Measurements from ENCODE around the gene CTBP2.
A peak's percentile ranks its signal among the peaks of the same experiment; 100 is the strongest.

Gene CTBP2

DNA sequence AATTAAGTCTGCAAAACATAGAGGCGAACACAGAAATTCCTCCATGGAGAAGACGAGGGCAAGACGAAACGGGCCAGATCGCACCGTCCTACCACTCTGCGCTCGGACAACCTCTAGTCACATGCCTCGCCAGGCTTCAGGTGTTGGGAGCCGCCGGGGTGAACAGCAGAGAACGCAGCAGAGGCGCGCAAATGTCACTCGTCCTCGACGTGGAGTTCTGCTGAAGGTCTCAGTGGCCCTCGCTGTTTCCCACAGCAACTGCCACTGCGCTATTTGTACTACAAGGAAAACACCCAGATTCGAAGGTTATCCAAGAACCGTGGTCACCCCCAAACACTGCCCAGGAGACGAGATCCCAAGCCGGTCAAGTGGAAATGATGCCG lies 9.2 kb downstream of the CTBP2 start:
- TF ChIP-seq EGR1 (IDR thresholded peaks at IDR 0.05), result no peak
- no peak for TF ChIP-seq CEBPB (IDR thresholded peaks at IDR 0.05)
- no peak for TF ChIP-seq TEAD4 (IDR thresholded peaks at IDR 0.05)
- no peak for TF ChIP-seq ZBTB7A (IDR thresholded peaks at IDR 0.05; ENCODE audit: low read depth)
- no peak for TF ChIP-seq NFIC (IDR thresholded peaks at IDR 0.05)
- TF ChIP-seq YY1 (IDR thresholded peaks at IDR 0.05; ENCODE audit: low read depth), result no peak
- no peak for TF ChIP-seq CREB1 (IDR thresholded peaks at IDR 0.05; ENCODE audit: low read depth)
- no peak for TF ChIP-seq TAF1 (IDR thresholded peaks at IDR 0.05; ENCODE audit: low read depth)
- TF ChIP-seq, protein P1, sequence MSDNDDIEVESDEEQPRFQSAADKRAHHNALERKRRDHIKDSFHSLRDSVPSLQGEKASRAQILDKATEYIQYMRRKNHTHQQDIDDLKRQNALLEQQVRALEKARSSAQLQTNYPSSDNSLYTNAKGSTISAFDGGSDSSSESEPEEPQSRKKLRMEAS (IDR thresholded peaks at IDR 0.05), result no peak

DNA sequence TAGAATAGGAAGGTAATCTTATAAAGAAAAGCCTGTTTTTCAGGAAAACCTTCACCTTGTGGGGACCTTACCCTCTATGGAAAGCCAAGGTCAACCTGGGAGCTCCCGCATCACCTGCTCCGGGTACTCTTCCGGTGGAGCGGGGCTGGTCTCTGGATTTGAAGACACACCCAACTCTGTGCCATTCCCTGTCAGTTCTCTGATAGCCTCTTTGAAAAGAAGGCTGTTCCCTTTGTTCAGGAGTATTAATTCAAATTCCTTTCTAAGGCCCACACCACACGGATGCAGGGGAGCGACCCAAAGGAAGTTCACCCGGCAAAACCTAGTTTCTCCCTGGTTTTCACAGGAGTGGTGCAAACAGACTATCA lies 10.7 kb downstream of the CTBP2 start:
- no peak for TF ChIP-seq TEAD4 (IDR thresholded peaks at IDR 0.05)
- TF ChIP-seq EP300 (IDR thresholded peaks at IDR 0.05; ENCODE audit: borderline replicate concordance), result 0 out of 2 replicates have a peak, but pooled peaks have one; percentile 1
- peak; percentile 31 for TF ChIP-seq ZBTB7A (IDR thresholded peaks at IDR 0.05; ENCODE audit: low read depth)
- TF ChIP-seq, protein P1 (IDR thresholded peaks at IDR 0.05), result 0 out of 2 replicates have a peak, but pooled peaks have one; percentile 18
- no peak for TF ChIP-seq CREB1 (IDR thresholded peaks at IDR 0.05; ENCODE audit: low read depth)
- TF ChIP-seq CEBPB (IDR thresholded peaks at IDR 0.05), result no peak

DNA sequence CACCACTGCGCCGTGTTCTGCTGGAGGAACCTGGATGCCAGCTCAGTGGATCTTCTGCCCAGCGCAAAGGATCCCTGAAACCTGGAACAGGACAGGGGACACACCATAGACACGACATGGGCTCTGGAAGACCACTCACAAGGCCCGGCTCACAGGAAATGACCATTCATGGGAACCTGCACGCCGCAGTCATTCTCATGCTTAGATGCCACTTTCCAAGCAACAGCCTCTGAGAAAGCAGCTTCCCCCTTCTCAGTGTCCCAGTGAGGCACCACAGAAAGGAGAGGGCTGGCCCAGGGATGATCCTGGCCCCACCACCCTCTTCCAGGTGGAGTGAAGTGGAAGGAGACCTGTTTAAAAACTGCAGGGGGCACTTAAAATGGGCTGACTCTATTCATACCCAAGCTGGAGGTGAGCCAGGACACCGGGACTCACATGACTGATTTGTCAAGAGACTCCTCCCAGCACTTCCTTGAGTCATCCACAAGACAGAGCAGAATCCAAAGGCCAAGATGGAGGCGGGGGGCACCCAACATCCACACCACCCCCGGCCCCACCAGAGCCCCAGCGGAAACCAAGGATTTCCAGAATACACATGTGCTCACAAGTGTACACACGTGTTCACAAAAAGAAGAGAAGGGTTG lies 11.2 kb downstream of the CTBP2 start:
- TF ChIP-seq TCF12 (IDR thresholded peaks at IDR 0.05; ENCODE audit: low read depth) (peak; percentile 82), ZBTB7A (IDR thresholded peaks at IDR 0.05; ENCODE audit: low read depth) (peak; percentile 86), CEBPB (IDR thresholded peaks at IDR 0.05) (no peak), FOXM1 (IDR thresholded peaks at IDR 0.05; ENCODE audit: borderline replicate concordance, low read depth) (peak; percentile 63; the same call in 1 of the 2 replicates), TAF1 (IDR thresholded peaks at IDR 0.05; ENCODE audit: low read depth) (no peak; the same call in 1 of the 2 replicates), CREB1 (IDR thresholded peaks at IDR 0.05; ENCODE audit: low read depth) (no peak), TEAD4 (IDR thresholded peaks at IDR 0.05) (peak; percentile 51; the same call in 1 of the 2 replicates), YY1 (IDR thresholded peaks at IDR 0.05; ENCODE audit: low read depth) (peak; percentile 76), EP300 (IDR thresholded peaks at IDR 0.05; ENCODE audit: borderline replicate concordance) (peak; percentile 88), NFIC (IDR thresholded peaks at IDR 0.05) (peak; percentile 95), EGR1 (IDR thresholded peaks at IDR 0.05) (no peak), RAD21 (IDR thresholded peaks at IDR 0.05; ENCODE audit: low read depth) (peak; percentile 2; the same call in 1 of the 2 replicates)
- TF ChIP-seq, protein P2, sequence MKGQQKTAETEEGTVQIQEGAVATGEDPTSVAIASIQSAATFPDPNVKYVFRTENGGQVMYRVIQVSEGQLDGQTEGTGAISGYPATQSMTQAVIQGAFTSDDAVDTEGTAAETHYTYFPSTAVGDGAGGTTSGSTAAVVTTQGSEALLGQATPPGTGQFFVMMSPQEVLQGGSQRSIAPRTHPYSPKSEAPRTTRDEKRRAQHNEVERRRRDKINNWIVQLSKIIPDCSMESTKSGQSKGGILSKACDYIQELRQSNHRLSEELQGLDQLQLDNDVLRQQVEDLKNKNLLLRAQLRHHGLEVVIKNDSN (IDR thresholded peaks at IDR 0.05), result peak; percentile 79
- TF ChIP-seq, protein P1 (IDR thresholded peaks at IDR 0.05), result peak; percentile 65; the same call in 1 of the 2 replicates
- TF ChIP-seq, protein P3, sequence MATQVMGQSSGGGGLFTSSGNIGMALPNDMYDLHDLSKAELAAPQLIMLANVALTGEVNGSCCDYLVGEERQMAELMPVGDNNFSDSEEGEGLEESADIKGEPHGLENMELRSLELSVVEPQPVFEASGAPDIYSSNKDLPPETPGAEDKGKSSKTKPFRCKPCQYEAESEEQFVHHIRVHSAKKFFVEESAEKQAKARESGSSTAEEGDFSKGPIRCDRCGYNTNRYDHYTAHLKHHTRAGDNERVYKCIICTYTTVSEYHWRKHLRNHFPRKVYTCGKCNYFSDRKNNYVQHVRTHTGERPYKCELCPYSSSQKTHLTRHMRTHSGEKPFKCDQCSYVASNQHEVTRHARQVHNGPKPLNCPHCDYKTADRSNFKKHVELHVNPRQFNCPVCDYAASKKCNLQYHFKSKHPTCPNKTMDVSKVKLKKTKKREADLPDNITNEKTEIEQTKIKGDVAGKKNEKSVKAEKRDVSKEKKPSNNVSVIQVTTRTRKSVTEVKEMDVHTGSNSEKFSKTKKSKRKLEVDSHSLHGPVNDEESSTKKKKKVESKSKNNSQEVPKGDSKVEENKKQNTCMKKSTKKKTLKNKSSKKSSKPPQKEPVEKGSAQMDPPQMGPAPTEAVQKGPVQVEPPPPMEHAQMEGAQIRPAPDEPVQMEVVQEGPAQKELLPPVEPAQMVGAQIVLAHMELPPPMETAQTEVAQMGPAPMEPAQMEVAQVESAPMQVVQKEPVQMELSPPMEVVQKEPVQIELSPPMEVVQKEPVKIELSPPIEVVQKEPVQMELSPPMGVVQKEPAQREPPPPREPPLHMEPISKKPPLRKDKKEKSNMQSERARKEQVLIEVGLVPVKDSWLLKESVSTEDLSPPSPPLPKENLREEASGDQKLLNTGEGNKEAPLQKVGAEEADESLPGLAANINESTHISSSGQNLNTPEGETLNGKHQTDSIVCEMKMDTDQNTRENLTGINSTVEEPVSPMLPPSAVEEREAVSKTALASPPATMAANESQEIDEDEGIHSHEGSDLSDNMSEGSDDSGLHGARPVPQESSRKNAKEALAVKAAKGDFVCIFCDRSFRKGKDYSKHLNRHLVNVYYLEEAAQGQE (IDR thresholded peaks at IDR 0.05; ENCODE audit: low read depth), result no peak

DNA sequence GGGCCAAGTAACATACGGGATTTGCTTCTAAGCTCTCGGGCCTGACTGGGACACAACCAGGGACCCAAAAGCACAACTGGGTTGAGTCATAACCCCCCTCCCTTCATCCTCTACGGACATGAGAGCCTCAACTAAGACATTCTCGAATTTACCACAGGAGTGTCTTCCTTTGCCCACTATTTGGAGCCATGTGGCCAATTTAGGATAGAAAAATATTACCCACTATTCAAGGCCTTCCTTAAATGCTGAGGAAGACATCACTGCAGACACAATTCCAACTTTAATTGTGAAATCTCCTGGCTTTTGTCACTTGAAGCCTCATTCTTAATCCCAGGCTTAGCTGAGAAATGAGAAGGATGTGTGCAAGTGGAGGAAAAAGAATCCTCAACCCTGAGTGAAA lies 11.8 kb downstream of the CTBP2 start:
- TF ChIP-seq, protein P2 (IDR thresholded peaks at IDR 0.05), result no peak
- TF ChIP-seq, protein P1 (IDR thresholded peaks at IDR 0.05), result peak; percentile 7; the same call in 1 of the 2 replicates

DNA sequence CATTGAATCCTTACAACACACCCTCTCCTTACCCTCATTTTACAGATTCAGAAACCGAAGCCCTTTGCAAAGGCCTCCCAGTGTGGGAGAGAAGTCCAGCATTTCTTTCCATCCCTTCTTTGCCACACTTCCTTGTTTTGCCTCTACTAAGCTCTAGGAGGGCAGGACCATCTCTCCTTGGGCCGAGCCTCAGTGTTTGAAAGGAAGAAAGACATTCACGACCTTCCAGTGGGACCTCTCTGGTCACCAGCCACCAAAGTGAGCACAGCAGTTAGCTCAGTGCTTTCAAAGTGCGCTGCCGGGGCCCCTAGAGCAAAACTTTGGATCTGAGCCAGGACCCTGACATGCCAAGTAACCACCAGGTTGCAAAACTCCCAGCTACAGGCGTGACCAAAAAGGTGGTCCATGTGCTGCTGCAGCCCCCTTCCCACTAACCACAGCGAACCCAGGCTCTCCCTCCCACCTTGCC lies 12.4 kb downstream of the CTBP2 start:
- 0 out of 2 replicates have a peak, but pooled peaks have one; percentile 29 for TF ChIP-seq EP300 (IDR thresholded peaks at IDR 0.05; ENCODE audit: borderline replicate concordance)
- no peak for TF ChIP-seq RAD21 (IDR thresholded peaks at IDR 0.05; ENCODE audit: low read depth)
- peak; percentile 87 for TF ChIP-seq NFIC (IDR thresholded peaks at IDR 0.05)
- peak; percentile 85; the same call in 1 of the 2 replicates for TF ChIP-seq ZBTB7A (IDR thresholded peaks at IDR 0.05; ENCODE audit: low read depth)
- no peak for TF ChIP-seq TAF1 (IDR thresholded peaks at IDR 0.05; ENCODE audit: low read depth)
- TF ChIP-seq, protein P3 (IDR thresholded peaks at IDR 0.05; ENCODE audit: low read depth), result no peak
- TF ChIP-seq YY1 (IDR thresholded peaks at IDR 0.05; ENCODE audit: low read depth), result no peak
- TF ChIP-seq CEBPB (IDR thresholded peaks at IDR 0.05), result peak; percentile 61; the same call in 1 of the 2 replicates
- TF ChIP-seq FOXM1 (IDR thresholded peaks at IDR 0.05; ENCODE audit: borderline replicate concordance, low read depth), result no peak
- TF ChIP-seq TEAD4 (IDR thresholded peaks at IDR 0.05), result peak; percentile 33; the same call in 1 of the 2 replicates

Measured in Ishikawa (cell line).